Measurements from ENCODE around the gene KLHL8.
A peak's percentile ranks its signal among the peaks of the same experiment; 100 is the strongest.
"Not testable (repeated sequence)": the region's sequence is repeated elsewhere in the genome, so short reads cannot be mapped to it uniquely, and the experiment has no call there.

Gene KLHL8

DNA sequence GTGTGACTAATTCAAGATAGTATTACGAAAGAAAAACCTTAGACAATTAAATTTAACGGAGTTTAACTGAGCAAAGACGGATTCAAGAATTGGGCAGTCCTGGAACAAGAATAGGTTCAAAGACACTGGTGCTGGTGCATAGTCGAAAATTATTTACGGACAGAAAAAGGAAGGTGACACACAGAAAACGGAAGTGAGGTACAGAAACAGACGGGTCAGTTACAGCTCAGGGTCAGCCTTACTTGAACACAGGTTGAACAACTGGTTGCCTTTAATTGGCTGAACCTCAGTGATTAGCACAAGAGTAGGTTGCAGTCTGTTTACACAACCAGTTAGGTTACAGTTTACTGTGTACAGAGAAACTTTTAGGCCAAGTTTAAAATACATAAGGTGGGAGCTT, 31.5 kb downstream of the KLHL8 start:
- no peak for DNase-seq (ENCODE audit: low read depth, low spot score)
- no peak overlapping the region for H3K4me3 ChIP-seq (ENCODE audit: low read length)

DNA sequence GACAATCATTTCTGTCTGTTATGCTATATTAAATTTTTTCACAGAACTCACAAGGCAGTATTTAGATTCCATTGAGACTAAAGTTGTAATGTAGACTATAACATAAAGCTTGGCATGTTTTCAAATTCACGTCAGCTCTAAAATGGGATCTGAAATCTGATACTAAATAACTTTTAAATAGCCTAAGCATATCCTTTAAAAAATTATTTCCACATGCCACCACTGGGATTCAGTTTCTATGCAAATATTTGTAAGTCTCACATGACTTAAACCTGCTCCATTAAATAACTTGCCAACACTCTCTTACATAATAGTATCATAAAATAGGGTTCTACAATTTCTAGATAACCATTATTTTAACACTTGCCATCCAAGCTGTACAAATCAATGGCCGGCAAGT, 32.4 kb downstream of the KLHL8 start:
- no peak overlapping the region for H3K4me3 ChIP-seq (ENCODE audit: low read length)
- no peak for DNase-seq (ENCODE audit: low read depth, low spot score)

DNA sequence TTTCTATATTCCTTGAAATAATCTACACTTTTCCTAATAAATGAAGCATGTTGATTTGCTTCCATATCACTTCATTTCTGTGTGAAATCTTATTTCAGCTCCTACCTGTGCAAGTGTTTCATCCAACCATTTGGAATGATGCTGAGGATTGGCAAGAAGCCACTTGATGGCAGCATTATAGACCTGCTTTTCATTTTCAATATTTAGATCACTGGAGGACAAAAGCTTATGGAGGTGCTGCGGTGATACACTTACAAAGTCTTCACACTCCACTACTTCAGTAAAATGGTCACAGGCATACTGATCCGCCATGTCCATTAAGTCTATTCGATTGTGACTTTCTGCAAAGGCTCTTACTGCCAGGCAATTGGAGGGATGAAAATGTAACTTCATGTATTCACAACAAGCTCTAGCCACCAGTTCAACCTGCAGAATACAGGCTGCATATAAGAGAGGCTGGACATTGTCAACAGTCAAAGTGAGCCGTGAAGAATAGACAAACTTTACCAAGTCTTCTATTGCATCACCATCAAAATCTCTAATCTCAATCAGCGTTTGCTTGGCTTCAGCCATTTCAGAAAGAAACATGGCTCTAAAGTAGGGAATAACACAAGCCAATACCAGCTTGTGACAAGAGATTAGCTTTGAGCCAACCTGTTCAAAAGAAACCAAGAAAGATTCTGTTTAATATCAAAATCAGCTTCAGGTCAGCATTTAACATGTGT, 35.1 kb downstream of the KLHL8 start:
- H3K4me3 ChIP-seq (ENCODE audit: low read length), result no peak overlapping the region
- DNase-seq (ENCODE audit: low read depth, low spot score), result no peak

DNA sequence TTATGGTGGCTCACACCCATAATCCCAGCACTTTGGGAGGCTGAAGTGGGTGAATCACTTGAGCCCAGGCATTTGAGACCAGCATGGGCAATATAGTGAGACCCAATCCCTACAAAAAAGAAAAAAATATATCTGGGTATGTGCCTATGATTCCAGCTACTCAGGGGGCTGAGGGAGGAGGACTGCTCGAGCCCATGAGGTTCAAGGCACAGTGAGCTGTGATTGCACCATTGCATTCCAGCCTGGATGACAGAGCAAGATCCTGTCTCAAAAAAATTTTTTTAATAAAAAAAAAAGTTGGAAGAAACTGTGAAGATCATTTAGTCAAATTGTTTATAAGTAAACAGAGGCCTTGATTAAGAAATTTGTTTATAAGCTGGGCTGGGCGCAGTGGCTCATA, 39.7 kb downstream of the KLHL8 start:
- no peak for DNase-seq (ENCODE audit: low read depth, low spot score)
- no peak overlapping the region for H3K4me3 ChIP-seq (ENCODE audit: low read length)

DNA sequence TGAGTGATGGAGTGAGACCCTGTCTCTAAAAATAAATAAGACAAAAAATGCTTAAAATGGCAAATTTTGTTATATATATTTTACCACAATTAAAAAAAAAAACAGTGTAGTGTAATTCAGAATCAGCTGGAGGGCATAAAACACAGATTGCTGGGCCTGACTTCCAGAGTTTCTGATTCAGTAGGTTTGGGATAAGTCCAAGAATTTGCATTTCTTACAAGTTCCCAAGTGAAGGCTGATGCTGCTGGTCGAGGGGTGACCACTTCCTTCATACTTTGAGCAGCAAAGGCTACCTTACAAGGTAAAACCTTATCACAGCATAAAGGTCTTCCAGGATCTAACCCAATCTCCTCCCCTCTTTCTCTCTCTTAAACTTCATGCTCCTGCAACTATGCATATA, 40.7 kb downstream of the KLHL8 start:
- no peak for DNase-seq (ENCODE audit: low read depth, low spot score)

DNA sequence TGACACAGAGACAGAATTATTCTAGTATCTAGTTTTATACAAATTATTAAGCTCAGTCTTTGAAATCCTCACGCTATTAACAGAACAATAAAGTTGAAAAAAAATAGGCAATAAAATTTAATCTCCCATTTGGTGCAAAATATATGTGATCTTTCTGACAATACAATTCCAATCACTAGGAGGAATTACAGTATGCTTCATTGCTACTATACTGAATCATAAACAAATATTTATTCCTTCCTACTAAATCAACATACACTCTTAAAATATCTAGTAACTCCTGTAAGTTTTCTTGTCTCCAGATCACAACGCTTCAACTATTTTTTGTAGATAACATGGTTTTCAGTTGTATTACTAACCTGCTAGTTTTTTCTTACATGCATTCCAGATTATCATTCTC, 45.7 kb downstream of the KLHL8 start:
- no peak overlapping the region for H3K4me3 ChIP-seq (ENCODE audit: low read length)
- DNase-seq (ENCODE audit: low read depth, low spot score), result no peak

More for the DNA sequence above, 40.7 kb downstream of the KLHL8 start:
- H3K4me3 ChIP-seq (ENCODE audit: low read length), result no peak overlapping the region

DNA sequence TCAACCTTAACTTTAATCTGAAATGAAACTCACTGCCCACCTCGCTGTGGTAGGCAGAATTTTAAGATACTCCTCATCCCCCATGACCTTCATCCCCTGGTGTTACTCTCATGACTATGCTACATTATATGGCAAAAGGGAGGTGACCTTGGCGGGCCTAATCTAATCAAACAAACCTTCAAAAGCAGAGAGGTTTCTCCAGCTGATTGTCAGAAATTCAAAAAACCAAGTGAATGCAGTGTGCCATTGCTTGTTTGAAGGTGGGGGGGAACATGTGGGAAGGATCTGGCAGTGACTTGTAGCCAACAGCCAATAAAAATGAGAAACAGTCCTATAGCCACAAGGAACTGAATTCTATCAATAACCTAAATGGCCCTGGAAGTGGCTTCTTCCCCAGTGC, 48.5 kb downstream of the KLHL8 start:
- H3K4me3 ChIP-seq (ENCODE audit: low read length), result no peak overlapping the region
- DNase-seq (ENCODE audit: low read depth, low spot score), result no peak

DNA sequence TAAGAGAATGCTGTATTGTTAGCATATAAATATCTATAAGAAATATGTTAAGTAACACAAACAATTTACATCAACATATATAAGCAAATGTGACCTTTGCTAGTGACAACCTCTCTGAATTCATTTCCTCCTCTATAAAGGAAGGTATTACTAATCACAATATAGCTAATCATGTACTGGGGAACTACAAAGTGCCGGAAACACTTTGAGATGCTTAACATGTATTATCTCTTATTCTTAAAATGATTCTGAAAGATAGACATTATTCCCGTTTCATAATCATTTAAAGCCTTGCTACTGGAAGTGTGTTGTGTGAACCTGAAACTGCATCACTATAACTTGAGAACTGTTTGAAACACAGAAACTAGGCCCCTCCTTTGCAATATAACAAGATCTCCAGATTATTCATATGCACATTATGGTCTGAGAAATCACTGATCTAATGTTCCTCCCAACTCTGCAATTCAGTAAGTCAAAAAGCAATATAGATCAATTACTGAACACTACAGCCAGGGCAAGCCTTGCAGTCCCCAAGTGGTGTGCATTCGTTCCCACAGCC, 54.0 kb downstream of the KLHL8 start:
- no peak overlapping the region for H3K4me3 ChIP-seq (ENCODE audit: low read length)
- no peak for DNase-seq (ENCODE audit: low read depth, low spot score)

DNA sequence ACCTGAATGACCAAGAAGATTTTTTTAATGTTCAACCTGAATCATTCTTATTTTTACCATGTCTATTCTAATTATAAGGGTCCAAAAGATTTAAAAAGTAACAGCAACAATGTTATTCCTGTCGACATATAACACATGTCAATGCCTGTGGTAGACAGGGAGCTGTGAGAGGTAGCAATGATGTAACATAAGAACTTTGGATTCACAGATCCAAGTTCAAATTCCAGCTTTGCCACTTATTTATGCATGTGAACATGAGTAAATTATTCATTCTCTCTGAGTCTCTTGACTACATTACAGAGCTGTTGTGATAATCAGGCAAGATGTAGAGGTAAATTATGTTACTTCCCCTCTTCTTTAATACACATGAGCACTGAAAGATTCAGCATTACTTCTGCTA, 54.5 kb downstream of the KLHL8 start:
- no peak for DNase-seq (ENCODE audit: low read depth, low spot score)
- no peak overlapping the region for H3K4me3 ChIP-seq (ENCODE audit: low read length)

DNA sequence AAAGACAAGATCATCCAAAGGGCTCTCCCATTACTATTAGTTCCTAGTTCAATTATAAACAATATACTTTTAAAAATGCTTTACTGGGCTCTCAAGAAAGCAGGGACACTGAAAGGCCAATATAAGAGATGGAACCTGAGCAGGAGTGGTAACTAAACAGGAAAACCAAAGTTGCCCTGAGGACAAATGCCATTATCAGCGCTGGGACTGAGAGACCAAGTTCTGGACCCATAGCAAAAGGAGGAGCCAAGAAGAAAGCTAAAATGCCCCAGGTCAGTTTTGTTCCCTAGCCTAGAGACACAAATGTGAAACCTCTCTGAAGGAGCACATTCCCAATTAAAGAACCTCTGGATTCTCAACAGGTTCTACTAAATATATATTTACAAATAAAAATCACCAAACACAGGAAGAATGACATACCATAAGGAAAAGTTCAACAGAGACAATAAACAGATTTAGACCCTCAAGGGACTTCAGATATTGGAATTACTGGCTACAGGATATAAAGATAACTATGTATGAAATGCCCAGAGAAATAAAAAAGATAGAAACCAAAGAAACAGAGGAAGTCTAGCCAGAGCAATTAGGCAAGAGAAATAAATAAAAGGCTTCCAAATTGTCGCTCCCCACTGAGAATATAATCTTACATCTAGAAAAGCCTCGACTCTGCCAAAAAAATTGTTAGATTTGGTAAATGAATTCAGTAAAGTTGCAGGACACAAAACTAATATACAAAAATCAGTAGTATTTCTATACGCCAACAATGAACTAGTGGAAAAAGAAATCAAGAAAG, 67.1 kb downstream of the KLHL8 start:
- DNase-seq (ENCODE audit: low read depth, low spot score), result no peak
- no peak overlapping the region for H3K4me3 ChIP-seq (ENCODE audit: low read length)

DNA sequence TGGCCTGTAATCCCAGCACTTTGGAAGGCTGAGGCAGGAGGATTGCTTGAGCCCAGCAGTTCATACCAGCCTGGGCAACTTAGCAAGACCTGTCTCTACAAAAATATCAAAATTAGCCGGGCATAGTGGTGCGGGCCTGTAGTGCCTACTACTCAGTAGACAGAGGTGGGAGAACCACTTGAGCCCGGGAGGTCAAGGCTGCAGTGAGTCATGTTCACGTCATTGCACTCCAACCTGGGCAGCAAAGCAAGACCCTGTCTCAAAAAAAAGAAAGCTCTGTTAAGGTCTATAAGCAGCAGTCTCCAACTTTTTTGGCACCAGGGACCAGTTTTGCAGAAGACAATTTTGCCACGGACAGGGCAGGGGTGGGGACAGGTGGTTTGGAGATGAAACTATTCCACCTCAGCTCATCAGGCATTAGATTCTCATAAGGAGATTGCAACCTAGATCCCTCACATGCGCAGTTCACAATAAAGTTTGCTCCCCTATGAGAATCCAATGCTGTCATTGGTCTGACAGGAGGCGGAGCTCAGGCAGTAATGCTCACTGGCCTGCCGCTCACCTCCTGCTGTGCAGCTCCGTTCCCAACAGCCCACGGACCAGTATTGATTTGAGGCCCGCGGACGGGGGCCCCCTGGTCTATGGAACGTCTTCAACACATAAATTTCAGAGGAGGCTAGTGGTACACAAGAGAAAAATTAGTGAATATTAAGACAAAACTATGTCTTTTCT, 67.9 kb downstream of the KLHL8 start:
- H3K4me3 ChIP-seq (ENCODE audit: low read length), result no peak overlapping the region
- DNase-seq (ENCODE audit: low read depth, low spot score), result no peak

DNA sequence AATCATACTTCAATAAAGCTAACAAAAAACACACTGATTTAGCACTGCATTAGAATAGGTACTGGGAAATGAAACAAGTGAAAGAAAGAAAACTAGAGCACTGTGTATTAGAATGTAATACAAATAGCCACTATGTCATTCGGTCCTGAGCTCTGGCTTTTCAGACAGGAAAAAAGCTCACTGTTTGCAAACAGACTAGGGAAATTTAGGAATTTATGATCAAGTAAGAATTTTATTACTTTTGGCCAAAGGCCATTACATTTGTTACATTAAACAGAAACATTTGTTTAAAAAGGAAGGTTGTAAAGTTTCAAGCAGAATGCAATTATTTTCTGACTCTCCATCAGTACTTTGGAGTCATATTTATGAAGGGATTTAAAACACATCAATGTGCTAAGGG, 68.7 kb downstream of the KLHL8 start:
- H3K4me3 ChIP-seq (ENCODE audit: low read length), result no peak overlapping the region

DNA sequence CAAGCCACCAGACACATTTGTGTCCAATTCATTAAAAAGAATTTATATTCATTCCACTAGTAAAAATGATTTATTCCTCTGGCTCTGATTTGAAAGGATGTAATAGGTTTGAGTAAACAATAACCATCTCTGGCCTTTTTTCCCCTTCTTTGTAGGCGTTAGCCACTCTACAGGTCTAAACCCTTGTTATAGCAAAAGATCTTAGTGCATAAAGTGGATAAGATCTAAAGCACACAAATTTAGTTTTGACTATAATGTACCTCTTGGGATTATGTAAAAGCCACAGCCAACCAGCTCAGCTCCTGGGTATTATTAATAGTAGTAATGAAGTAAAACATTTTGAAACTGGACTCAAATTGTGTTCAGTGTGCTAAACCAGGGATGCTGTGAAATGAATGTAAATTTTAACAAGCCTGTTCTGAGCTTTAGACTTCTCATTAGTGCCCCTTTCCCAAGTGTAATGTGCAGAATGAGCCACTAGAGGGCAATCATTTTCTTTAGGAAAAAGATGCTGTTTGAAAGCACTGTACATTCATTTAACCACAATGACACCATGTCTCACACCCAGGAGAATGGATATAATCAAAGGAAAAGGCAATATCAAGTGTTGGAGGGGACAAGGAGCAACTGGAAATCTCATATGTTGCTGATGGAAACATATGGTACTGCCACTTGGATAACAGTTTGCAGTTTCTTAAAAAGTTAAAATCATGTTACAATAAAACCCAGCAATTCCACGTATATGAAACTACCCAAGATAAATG, 69.7 kb downstream of the KLHL8 start:
- peak; percentile 45 for DNase-seq (ENCODE audit: low read depth, low spot score)
- no peak overlapping the region for H3K4me3 ChIP-seq (ENCODE audit: low read length)

More for the DNA sequence above, 68.7 kb downstream of the KLHL8 start:
- DNase-seq (ENCODE audit: low read depth, low spot score), result no peak

DNA sequence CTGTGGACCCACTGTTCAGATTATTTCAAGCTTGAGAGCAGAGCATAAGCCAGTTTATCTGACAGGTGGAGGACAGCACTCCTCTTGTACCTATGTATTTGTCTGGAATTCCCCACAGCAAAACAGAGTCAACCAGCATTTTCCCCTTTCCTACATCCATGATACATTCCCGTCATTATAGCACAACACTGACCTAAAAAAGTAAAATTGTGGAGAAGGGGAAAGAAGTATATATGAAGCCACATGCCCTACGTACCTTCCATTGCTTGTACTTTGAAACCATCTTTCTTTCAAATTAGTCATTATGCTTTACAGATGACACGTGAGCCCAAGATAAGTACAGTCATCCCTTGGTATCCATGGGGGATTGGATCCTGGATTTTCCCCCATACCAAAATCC, 73.3 kb downstream of the KLHL8 start:
- DNase-seq (ENCODE audit: low read depth, low spot score), result no peak
- H3K4me3 ChIP-seq (ENCODE audit: low read length), result no peak overlapping the region

DNA sequence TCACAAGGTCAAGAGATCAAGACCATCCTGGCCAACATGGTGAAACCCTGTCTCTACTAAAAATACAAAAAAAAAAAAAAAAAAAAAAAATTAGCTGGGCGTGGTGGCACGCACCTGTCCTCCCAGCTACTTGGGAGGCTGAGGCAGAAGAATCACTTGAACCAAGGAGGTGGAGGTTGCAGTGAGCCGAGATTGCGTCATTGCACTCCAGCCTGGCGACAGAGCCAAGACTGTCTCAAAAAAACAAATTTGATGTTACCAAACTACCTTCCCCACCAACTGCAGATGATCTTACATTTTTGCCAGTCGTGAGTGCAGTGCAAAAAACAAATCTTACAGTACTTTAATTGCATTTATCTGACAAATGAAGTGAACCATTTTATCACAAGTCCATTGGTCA, 74.5 kb downstream of the KLHL8 start:
- not testable (repeated sequence) for DNase-seq (ENCODE audit: low read depth, low spot score); H3K4me3 ChIP-seq (ENCODE audit: low read length)

DNA sequence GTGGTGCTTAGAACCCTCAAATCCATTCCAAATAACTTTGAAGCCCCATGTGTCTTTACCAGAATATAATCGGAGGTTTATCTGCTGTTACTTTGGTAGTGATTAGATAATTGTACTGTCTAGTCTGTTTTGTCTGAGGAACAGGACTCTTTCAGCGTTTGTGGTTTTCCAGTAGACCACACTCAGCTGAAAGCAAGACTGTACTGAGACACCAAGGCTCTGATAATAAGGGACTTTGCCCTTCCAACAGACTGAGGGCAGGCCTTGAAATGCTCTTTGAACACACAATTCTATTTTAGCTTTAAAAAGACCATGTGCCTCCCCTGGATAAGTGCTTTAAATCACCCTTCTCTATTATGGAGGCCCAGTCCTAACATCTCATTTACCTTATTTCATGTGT, 76.1 kb downstream of the KLHL8 start:
- DNase-seq (ENCODE audit: low read depth, low spot score), result peak; percentile 20
- H3K4me3 ChIP-seq (ENCODE audit: low read length), result no peak overlapping the region

DNA sequence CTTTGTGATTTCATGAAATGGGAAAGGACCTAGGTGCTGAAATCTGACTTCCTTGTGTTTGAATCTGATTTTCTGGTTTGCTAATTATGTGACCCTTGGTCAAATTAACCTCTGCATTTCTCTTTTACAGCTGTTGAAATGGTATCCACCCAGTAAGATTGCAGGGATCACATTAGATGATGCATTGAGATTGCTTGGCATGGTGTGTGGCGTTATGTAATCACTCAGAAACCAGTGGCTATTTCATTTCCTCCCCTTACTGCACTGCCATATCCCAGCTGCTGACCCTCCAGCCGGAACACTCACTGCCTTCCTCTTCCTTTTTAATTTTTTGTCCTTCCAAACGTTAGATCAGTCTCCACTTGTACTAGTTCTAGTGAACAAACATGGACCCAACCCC, 79.0 kb downstream of the KLHL8 start:
- no peak for DNase-seq (ENCODE audit: low read depth, low spot score)
- H3K4me3 ChIP-seq (ENCODE audit: low read length), result no peak overlapping the region

DNA sequence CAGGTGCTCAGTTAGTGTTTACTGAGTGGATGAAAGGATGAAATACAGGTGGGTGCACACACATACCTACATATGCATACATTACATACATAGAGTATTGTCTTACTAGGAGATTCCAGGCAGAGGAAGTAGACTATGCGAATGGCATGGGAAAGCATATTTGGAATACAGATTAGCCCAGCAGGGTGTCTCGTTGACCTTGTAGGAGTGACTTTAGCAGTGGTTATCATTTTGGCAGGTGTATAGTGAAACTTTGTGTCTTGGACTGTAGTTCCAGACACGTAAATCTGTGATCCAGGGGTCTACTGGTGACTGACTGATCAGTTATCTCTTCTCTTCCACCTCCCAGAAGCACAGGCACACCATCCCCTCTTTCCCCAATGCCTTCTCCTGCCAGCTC, 86.3 kb downstream of the KLHL8 start:
- no peak for DNase-seq (ENCODE audit: low read depth, low spot score)
- H3K4me3 ChIP-seq (ENCODE audit: low read length), result no peak overlapping the region

DNA sequence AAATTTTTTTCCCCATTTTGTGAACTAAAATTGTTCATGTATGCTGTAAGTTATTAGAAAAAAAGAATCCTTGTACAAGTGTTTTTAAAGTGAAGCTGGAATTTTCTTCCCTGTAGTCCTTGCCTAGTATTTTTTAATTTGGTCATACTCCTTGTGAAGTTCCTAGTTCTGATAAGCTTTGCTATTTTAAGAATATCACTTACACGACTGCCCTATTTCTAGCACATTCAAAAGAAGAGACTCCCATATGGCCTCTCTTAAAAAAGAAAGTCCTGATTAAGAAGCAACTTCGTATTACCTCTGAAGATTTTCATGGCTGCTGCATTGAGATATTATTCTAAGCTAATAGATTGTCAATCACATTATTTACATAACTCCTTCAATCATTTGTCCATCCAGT, 87.2 kb downstream of the KLHL8 start:
- no peak overlapping the region for H3K4me3 ChIP-seq (ENCODE audit: low read length)
- no peak for DNase-seq (ENCODE audit: low read depth, low spot score)

Measured in Jurkat, Clone E6-1 (cell line).